GM10248 (cell line): ENCODE measurements around the gene AIPL1.
"Not testable (repeated sequence)": the region's sequence is repeated elsewhere in the genome, so short reads cannot be mapped to it uniquely, and the experiment has no call there.

Source experiments
- CTCF ChIA-PET: fragments of 300-600 bp; sonication (Branson Sonifier 250); formaldehyde crosslinking; extraction: SDS; loops from one replicate; lab custom pipeline; 2021; ENCODE audit warnings: antibody characterized with exemption; lab: Yijun Ruan, JAX
- POLR2A ChIA-PET: fragments of 350-650 bp; sonication (Branson Sonifier 250); formaldehyde crosslinking; extraction: SDS; loops from one replicate; lab custom pipeline; 2020; ENCODE audit warnings: antibody characterized with exemption; lab: Yijun Ruan, JAX
- DNase-seq: peaks from one replicate; pipeline ENCODE4 v3.0.0; 2012; ENCODE audit errors: extremely low spot score
- TF ChIP-seq, protein P1 (sequence below): IDR thresholded peaks from 2 replicates; pipeline ENCODE4 v1.5.1; 2012; ENCODE audit warnings: mild to moderate bottlenecking, low read depth; ENCODE audit errors: extremely low read depth, missing control alignments, control extremely low read depth

Gene AIPL1, protein sequence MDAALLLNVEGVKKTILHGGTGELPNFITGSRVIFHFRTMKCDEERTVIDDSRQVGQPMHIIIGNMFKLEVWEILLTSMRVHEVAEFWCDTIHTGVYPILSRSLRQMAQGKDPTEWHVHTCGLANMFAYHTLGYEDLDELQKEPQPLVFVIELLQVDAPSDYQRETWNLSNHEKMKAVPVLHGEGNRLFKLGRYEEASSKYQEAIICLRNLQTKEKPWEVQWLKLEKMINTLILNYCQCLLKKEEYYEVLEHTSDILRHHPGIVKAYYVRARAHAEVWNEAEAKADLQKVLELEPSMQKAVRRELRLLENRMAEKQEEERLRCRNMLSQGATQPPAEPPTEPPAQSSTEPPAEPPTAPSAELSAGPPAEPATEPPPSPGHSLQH

GRCh38 chr17:6435051-6435450, at the start of gene AIPL1:
AIPL1 (minus strand) TSS chr17:6435121; CDS start chr17:6435104, 17 bp downstream.
- POLR2A ChIA-PET = no interaction called here
- TF ChIP-seq, protein P1, sequence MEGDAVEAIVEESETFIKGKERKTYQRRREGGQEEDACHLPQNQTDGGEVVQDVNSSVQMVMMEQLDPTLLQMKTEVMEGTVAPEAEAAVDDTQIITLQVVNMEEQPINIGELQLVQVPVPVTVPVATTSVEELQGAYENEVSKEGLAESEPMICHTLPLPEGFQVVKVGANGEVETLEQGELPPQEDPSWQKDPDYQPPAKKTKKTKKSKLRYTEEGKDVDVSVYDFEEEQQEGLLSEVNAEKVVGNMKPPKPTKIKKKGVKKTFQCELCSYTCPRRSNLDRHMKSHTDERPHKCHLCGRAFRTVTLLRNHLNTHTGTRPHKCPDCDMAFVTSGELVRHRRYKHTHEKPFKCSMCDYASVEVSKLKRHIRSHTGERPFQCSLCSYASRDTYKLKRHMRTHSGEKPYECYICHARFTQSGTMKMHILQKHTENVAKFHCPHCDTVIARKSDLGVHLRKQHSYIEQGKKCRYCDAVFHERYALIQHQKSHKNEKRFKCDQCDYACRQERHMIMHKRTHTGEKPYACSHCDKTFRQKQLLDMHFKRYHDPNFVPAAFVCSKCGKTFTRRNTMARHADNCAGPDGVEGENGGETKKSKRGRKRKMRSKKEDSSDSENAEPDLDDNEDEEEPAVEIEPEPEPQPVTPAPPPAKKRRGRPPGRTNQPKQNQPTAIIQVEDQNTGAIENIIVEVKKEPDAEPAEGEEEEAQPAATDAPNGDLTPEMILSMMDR = no peak
- CTCF ChIA-PET = interaction anchor here (0.8 to 5.2 kb wide), 7 partner anchors 9 to 842 kb away, joined by 4 to 51 read pairs (median 18); partner anchors contain the start of gene PIMREG
- no peak for DNase-seq

DNA sequence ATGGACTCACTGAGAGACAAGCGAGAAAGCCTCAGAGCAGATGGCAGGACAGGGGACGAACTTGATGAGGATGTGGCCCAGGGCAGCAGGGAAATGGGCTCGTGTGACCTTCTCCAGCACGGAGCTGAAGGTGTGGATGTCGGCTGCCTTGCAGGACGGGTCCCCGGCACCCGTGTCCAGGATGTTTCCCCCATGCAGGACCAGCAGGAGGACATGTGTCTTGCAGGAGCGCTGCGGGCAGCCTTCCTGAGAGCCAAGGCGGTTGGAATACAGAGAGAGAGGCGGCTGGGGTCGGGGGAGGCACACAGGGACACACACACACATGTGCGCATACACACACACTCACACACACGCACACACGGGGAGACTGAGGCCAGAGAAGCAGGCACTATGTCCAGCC, 48.6 kb upstream of the AIPL1 start:
- ChIA-PET POLR2A (no interaction called here), CTCF (interaction anchor here (0.9 to 5.4 kb wide), 2 partner anchors 10 to 552 kb away, joined by 3 to 41 read pairs; partner anchors contain the start of gene SLC16A13)
- TF ChIP-seq, protein P1 = no peak
- no peak for DNase-seq

- DNase-seq, POLR2A ChIA-PET: not testable (repeated sequence)
- CTCF ChIA-PET = interaction anchor here (5.4 kb wide), 1 partner anchor 9 kb away, joined by 41 read pairs; no protein-coding TSS in a partner anchor
Observed at GRCh38 chr17:6482796-6483195, 47.9 kb upstream of the AIPL1 start.

GRCh38 chr17:6482105-6482455, 47.2 kb upstream of the AIPL1 start:
- CTCF ChIA-PET = interaction anchor here (1.4 to 5.4 kb wide), 2 partner anchors 8 to 15 kb away, joined by 3 to 41 read pairs; no protein-coding TSS in a partner anchor
- TF ChIP-seq, protein P1 = no peak
- no peak for DNase-seq
- POLR2A ChIA-PET = interaction anchor here (0.7 kb wide), 1 partner anchor 40 kb away, joined by 3 read pairs; no protein-coding TSS in a partner anchor

GRCh38 chr17:6480303-6480675, 45.4 kb upstream of the AIPL1 start:
- DNase-seq = no peak
- CTCF ChIA-PET = interaction anchor here (1.4 kb wide), 2 partner anchors 8 to 11 kb away, joined by 3 to 11 read pairs; no protein-coding TSS in a partner anchor
- TF ChIP-seq, protein P1 = no peak
- POLR2A ChIA-PET = no interaction called here

GRCh38 chr17:6479622-6480302, 44.8 kb upstream of the AIPL1 start:
- CTCF ChIA-PET = interaction anchor here (1.4 kb wide), 1 partner anchor 12 kb away, joined by 3 read pairs; no protein-coding TSS in a partner anchor
- TF ChIP-seq, protein P1 = no peak
- POLR2A ChIA-PET = no interaction called here
- DNase-seq = no peak
